Parathyroid adenoma (tissue), 2 donors: ENCODE results near the gene MED16.

Experiments used
- H2AFZ ChIP-seq: fragments of 300-600 bp; sonication (generic); one replicate; pipeline ENCODE4 v1.7.0; 2017; ENCODE audit warnings: antibody characterized with exemption, mild to moderate bottlenecking
- H3K27ac ChIP-seq: fragments of 300-600 bp; sonication (generic); one replicate; pipeline ENCODE4 v1.7.0; 2017
- H3K27me3 ChIP-seq: fragments of 300-600 bp; sonication (generic); one replicate; pipeline ENCODE4 v1.7.0; 2017; ENCODE audit warnings: low read length; ENCODE audit not compliant: control insufficient read depth, insufficient read depth
- H3K36me3 ChIP-seq: fragments of 300-600 bp; sonication (generic); one replicate; pipeline ENCODE4 v1.7.0; 2017; ENCODE audit warnings: low read length; ENCODE audit not compliant: control insufficient read depth, insufficient read depth
- H3K4me1 ChIP-seq: fragments of 300-600 bp; sonication (generic); one replicate; pipeline ENCODE4 v1.7.0; 2017; ENCODE audit warnings: control low read depth
- H3K4me2 ChIP-seq: fragments of 300-600 bp; sonication (generic); one replicate; pipeline ENCODE4 v1.7.0; 2017; ENCODE audit warnings: low read length
- H3K4me3 ChIP-seq: fragments of 300-600 bp; sonication (generic); one replicate; pipeline ENCODE4 v1.7.0; 2017; ENCODE audit warnings: low read depth, low read length
- H3K79me2 ChIP-seq: fragments of 300-600 bp; sonication (generic); one replicate; pipeline ENCODE4 v1.7.0; 2017; ENCODE audit warnings: control low read depth
- H3K9ac ChIP-seq: fragments of 300-600 bp; sonication (generic); one replicate; pipeline ENCODE4 v1.7.0; 2017; ENCODE audit warnings: mild to moderate bottlenecking
- H3K9me3 ChIP-seq: fragments of 300-600 bp; sonication (generic); one replicate; pipeline ENCODE4 v1.7.0; 2017; ENCODE audit warnings: low read length; ENCODE audit not compliant: control insufficient read depth
- CTCF ChIP-seq: fragments of 300-600 bp; sonication (generic); IDR thresholded peaks from one replicate; pipeline ENCODE4 v1.7.0; 2017; ENCODE audit warnings: antibody characterized with exemption, mild to moderate bottlenecking
- donor health status: primary hyperparathyroidism.

The MED16 gene

GRCh38 chr19:939922-940321 lies 46.9 kb upstream of the MED16 start:
- no peak overlapping the region for H3K9ac ChIP-seq
- H2AFZ ChIP-seq: no peak overlapping the region
- H3K9me3 ChIP-seq: no peaks in the 10 kb centered on the region
- no peaks in the 10 kb centered on the region for H3K36me3 ChIP-seq
- H3K4me3 ChIP-seq: no peak overlapping the region
- H3K27ac ChIP-seq: peak overlapping the region; percentile 91
- peaks cover 18% of the 10 kb centered on the region for H3K4me1 ChIP-seq
- H3K79me2 ChIP-seq: peaks cover 54% of the 10 kb centered on the region
- no peak overlapping the region for H3K4me2 ChIP-seq
- no peaks in the 10 kb centered on the region for H3K27me3 ChIP-seq
- no peak for TF ChIP-seq CTCF

- Histone ChIP-seq H2AFZ (no peak overlapping the region), H3K9ac (no peak overlapping the region), H3K79me2 (peaks cover 51% of the 10 kb centered on the region), H3K4me3 (no peak overlapping the region), H3K27me3 (no peaks in the 10 kb centered on the region), H3K4me1 (peaks cover 23% of the 10 kb centered on the region), H3K4me2 (no peak overlapping the region), H3K36me3 (no peaks in the 10 kb centered on the region), H3K27ac (no peak overlapping the region), H3K9me3 (no peaks in the 10 kb centered on the region)
- no peak for TF ChIP-seq CTCF
Observed at GRCh38 chr19:939439-939838, 46.5 kb upstream of the MED16 start.

GRCh38 chr19:938233-938923 lies 45.4 kb upstream of the MED16 start:
- no peak overlapping the region for H2AFZ ChIP-seq
- no peak overlapping the region for H3K4me2 ChIP-seq
- peaks cover 42% of the 10 kb centered on the region for H3K79me2 ChIP-seq
- H3K9me3 ChIP-seq: no peaks in the 10 kb centered on the region
- no peak overlapping the region for H3K9ac ChIP-seq
- no peaks in the 10 kb centered on the region for H3K36me3 ChIP-seq
- TF ChIP-seq CTCF: no peak
- H3K4me3 ChIP-seq: no peak overlapping the region
- peaks cover 33% of the 10 kb centered on the region for H3K4me1 ChIP-seq
- H3K27me3 ChIP-seq: no peaks in the 10 kb centered on the region
- H3K27ac ChIP-seq: no peak overlapping the region

GRCh38 chr19:937259-937694 lies 44.3 kb upstream of the MED16 start:
- Histone ChIP-seq H3K4me3 (no peak overlapping the region), H3K79me2 (peaks cover 36% of the 10 kb centered on the region), H3K27ac (no peak overlapping the region), H3K9me3 (no peaks in the 10 kb centered on the region), H3K27me3 (no peaks in the 10 kb centered on the region), H3K36me3 (no peaks in the 10 kb centered on the region), H3K4me1 (peaks cover 43% of the 10 kb centered on the region), H3K9ac (no peak overlapping the region), H2AFZ (no peak overlapping the region), H3K4me2 (no peak overlapping the region)
- TF ChIP-seq CTCF: no peak

- Histone ChIP-seq H3K9me3 (no peaks in the 10 kb centered on the region), H3K4me1 (peaks cover 42% of the 10 kb centered on the region), H3K4me3 (no peak overlapping the region)
Observed at GRCh38 chr19:936175-936546, 43.2 kb upstream of the MED16 start.

More at GRCh38 chr19:936175-936546, 43.2 kb upstream of the MED16 start:
- peaks cover 29% of the 10 kb centered on the region for H3K79me2 ChIP-seq
- no peak overlapping the region for H3K4me2 ChIP-seq
- H3K27ac ChIP-seq: no peak overlapping the region
- TF ChIP-seq CTCF: no peak
- no peak overlapping the region for H2AFZ ChIP-seq
- H3K36me3 ChIP-seq: no peaks in the 10 kb centered on the region
- H3K9ac ChIP-seq: no peak overlapping the region
- no peaks in the 10 kb centered on the region for H3K27me3 ChIP-seq
